ENCODE data around the gene NMB.

- no peak for TF ChIP-seq POLR2A (IDR thresholded peaks at IDR 0.05)
- no peak for TF ChIP-seq EP300 (IDR thresholded peaks at IDR 0.05)
Observed at GRCh38 chr15:84609818-84610525, 48.0 kb downstream of the NMB start.

Data from gastroesophageal sphincter (tissue), 2 donors.